NCI-H187 (cell line): ENCODE measurements around the gene SLC24A4.

ENCODE experiments used
- DNase-seq, 2 experiments: peaks; one replicate each; lab custom pipeline; 2025; lab: John Stamatoyannopoulos, UW

The SLC24A4 gene

GRCh38 chr14:92368001-92368400 lies 45.0 kb downstream of the SLC24A4 start:
- DNase-seq = no peak

GRCh38 chr14:92369097-92369496 lies 46.1 kb downstream of the SLC24A4 start:
- no peak for DNase-seq

- DNase-seq = no peak
Observed at GRCh38 chr14:92372230-92372629, 49.3 kb downstream of the SLC24A4 start.

- no peak for DNase-seq
Observed at GRCh38 chr14:92373336-92373735, 50.4 kb downstream of the SLC24A4 start.

GRCh38 chr14:92380131-92380530 lies 57.2 kb downstream of the SLC24A4 start:
- DNase-seq = no peak

- no peak for DNase-seq
Observed at GRCh38 chr14:92380582-92380981, 57.6 kb downstream of the SLC24A4 start.

GRCh38 chr14:92382677-92383076 lies 59.7 kb downstream of the SLC24A4 start:
- no peak for DNase-seq

GRCh38 chr14:92383805-92384204 lies 60.8 kb downstream of the SLC24A4 start:
- DNase-seq = no peak

GRCh38 chr14:92384461-92385133 lies 61.6 kb downstream of the SLC24A4 start:
- DNase-seq = no peak

GRCh38 chr14:92385561-92385960 lies 62.6 kb downstream of the SLC24A4 start:
- no peak for DNase-seq

- no peak for DNase-seq
Observed at GRCh38 chr14:92386165-92386564, 63.2 kb downstream of the SLC24A4 start.

- DNase-seq = no peak
Observed at GRCh38 chr14:92386637-92387036, 63.7 kb downstream of the SLC24A4 start.

- no peak for DNase-seq
Observed at GRCh38 chr14:92387578-92387977, 64.6 kb downstream of the SLC24A4 start.

GRCh38 chr14:92389598-92390158 lies 66.7 kb downstream of the SLC24A4 start:
- no peak for DNase-seq

GRCh38 chr14:92391726-92392125 lies 68.8 kb downstream of the SLC24A4 start:
- no peak for DNase-seq

GRCh38 chr14:92392711-92393110 lies 69.7 kb downstream of the SLC24A4 start:
- DNase-seq = no peak

- DNase-seq = no peak
Observed at GRCh38 chr14:92397150-92397952, 74.4 kb downstream of the SLC24A4 start.

- DNase-seq = no peak
Observed at GRCh38 chr14:92397953-92398564, 75.1 kb downstream of the SLC24A4 start.

- DNase-seq = no peak
Observed at GRCh38 chr14:92398888-92399636, 76.1 kb downstream of the SLC24A4 start.

GRCh38 chr14:92400579-92401444 lies 77.8 kb downstream of the SLC24A4 start:
- DNase-seq = no peak

- DNase-seq = no peak
Observed at GRCh38 chr14:92401561-92401960, 78.6 kb downstream of the SLC24A4 start.
